Kidney tubule cell (primary cell): ENCODE data around the gene SYTL1.

Experiments used
- DNase-seq: peaks from one replicate; pipeline ENCODE4 v3.0.0-alpha.2; 2018; ENCODE audit warnings: low spot score

The SYTL1 gene

GRCh38 chr1:27364696-27365371, 23.0 kb downstream of the SYTL1 start:
- no peak for DNase-seq

GRCh38 chr1:27365372-27366112, 23.7 kb downstream of the SYTL1 start:
- DNase-seq: peak; percentile 87

GRCh38 chr1:27366113-27366410, 24.2 kb downstream of the SYTL1 start:
- DNase-seq: peak; percentile 79

DNA sequence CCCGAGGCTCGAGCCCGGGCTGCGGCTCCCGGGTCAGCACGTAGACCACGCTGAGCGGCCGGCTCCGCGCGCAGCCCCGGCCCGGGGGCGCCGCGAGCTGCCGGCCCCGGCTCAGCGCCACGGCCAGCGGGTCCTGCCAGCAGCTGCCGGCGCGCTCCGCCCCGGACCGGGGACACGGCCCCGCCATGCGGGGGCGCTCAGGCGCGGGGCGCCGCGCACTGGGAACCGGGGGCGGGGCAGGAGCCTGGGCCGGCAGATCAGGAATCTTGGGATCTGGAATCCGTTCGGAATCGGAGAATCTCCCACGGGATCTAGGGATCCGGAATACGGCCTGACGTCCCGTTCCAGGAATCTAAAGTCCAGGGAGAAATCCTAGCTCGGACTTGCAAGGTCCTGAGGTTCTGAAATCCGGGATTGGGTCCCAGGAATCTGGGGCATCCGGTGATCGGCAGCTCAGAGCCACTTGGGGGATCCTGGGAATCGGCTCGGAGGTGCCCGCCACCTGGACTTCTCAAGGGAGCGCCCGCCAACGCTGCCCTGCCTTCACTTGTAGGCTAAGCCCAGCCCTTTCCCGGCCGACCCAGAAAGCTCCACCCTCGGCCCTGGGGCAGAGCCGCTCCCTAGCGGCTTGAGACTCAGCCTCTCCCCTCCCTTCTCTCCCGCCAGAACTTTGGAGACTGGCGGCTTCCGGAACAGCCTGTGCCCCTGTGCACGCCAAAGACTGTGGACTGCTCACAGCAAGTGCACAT, 24.8 kb downstream of the SYTL1 start, which contains the start of gene MAP3K6:
Gene MAP3K6, minus strand, starts transcription at position 551 of the 749 bp plus-strand sequence. Its CDS starts 364 bp downstream, at position 187.
- peak; percentile 82 for DNase-seq

DNA sequence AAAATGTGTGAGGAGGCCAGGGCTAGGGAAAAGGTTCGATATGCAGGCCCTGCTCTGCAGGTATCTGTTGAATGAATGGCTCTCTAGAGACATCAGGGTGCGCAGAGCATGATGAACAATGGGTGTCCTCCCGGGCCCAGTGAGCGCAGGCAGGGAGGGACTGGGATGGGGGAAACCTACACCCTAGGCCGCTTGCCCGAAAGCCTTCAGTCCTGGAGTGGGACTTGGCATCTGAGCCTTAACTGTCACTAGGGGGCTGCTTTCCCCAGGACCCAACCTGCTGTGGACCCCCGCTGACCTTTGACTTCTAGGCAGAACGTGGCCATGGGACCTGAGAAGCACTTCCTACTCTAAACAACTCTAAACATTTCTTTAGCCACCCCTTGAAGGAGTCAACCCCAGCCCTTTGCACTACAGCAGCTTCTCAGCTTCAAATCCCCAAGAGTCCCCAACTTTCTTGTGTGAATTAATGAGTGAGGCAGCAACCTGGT, 25.4 kb downstream of the SYTL1 start:
- DNase-seq: no peak

GRCh38 chr1:27368869-27369582, 27.2 kb downstream of the SYTL1 start:
- DNase-seq: no peak

DNA sequence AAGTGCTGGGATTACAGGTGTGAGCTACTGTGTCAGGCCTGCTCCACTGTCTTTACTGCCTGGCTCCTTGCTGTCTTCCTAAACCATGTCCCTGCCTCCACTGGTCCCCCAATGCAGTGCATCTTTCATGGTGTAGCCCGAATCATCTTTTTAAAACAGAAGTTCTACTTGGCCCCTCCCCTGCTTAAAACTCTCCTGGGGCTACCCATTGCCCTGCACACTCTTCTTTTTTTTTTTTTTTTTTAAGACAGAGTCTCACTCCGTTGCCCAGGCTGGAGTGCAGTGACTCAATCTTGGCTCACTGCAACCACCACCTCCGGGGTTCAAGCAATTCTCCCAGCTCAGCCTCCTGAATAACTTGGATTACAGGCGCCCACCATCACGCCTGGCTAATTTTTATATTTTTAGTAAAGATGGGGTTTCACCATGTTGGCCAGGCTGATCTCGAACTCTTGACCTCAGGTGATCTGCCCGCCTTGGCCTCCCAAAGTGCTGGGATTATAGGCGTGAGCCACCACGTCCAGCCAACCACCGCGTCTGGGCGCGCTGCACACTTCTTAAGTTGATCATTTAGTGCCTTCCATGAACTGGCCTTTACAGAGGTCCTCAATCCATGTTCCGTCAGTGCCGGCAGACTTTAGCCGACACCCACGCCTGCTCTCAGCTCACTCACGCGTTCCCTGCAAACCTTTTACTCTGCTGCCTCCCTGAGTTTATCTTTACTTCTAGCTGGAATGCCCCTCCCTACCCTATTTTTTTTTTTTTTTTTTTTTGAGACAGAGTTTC, 30.4 kb downstream of the SYTL1 start:
- DNase-seq: peak; percentile 73

DNA sequence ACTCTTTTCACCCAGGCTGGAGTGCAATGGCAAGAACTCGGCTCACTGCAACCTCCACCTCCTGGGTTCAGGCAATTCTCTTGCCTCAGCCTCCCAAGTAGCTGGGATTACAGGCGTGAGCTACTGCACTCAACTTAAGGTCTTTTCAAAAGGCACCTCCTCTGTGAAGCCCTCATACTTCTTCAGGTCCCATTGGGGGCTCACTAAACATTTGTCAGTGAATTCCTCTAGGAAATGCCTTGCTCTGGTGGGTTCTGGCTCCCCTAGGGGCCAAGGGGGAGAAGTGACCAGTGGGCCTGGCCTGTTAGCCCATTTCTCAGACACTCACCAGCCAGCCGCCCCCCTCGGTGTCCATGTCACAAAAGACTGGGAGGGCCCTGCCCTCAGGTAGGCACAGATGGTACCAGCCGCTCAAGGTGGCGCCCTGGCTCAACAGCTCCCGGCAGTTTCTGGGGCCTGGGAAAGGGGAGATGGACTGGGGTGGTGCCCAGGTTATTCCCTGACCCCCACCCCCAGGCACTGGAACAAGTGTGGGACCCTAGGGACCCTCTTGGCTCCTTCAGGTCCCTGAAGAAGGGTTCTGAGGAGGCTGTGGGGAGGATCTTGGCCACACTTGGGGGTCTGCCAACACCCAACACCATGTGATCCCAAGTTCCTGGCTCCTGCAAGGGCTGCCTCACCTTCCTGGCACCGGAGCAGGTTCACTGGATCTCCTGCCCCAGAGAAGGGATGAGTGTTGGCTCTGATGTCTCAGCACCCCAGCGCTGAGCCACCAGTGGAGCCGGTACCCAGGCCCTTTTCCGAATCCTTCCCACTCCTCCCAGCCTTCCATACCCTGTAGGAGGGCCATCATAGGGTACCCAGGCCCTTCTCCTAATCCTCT, 31.2 kb downstream of the SYTL1 start:
- peak; percentile 28 for DNase-seq

- no peak for DNase-seq
Observed at GRCh38 chr1:27374362-27375086, 32.7 kb downstream of the SYTL1 start, which contains the start of gene FCN3. Gene FCN3 (minus strand): TSS chr1:27374824. CDS start chr1:27374818, 6 bp downstream.

DNA sequence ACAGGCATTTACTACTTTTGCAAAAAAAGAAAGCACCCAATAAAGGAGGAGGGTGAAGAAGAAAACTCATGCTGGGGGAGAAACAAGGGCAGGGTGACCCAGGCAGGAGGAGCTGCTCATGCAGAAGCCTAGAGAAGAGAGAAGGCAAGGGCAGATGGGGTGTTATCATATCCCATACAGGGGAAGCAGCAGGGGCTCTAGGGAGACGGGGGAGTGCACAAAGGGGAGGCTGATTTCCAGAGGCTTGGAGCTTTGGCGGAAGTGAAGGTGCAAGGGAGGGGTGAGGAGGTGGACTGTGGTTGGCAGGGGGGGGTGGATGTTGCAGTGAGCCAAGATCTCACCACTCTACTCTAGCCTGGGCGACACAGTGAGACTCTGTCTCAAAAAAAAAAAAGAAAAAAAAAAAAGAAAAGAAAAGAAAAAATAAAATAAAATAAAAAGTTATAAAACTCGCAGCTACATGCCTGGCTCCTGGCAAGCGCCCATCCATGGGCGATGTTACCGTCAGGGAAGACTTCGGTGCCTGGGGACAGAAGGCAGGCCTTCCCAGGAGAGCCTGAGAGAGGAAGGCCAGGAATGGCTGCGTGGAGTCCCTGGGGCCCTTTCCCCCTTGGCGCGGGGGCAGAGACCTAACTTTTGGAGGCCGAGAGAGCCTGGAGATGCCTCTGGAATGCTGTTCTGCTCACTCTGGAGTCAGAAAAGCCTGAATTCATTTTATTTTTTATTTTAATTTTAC, 36.1 kb downstream of the SYTL1 start:
- no peak for DNase-seq

- DNase-seq: no peak
Observed at GRCh38 chr1:27379564-27380122, 37.8 kb downstream of the SYTL1 start.

DNA sequence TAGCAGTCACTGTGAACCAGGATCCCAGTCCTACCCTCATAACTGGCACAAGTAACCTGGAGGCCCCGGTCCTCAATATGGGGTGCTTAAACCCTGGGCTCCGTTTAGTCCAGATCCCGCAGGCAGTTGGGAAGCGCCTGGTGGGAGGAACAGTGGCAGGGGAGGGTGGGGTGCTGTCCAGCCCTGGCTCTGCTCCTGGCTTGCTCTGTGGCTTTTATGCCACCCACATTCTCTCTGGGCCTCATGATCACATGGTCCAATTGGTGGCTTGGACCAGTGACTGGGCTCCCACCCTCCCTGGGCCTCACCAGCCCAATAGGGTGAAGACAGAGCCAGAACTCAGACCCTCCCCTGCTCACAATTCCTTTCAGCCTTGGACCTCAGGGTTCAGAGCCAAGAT, 38.4 kb downstream of the SYTL1 start:
- no peak for DNase-seq

DNA sequence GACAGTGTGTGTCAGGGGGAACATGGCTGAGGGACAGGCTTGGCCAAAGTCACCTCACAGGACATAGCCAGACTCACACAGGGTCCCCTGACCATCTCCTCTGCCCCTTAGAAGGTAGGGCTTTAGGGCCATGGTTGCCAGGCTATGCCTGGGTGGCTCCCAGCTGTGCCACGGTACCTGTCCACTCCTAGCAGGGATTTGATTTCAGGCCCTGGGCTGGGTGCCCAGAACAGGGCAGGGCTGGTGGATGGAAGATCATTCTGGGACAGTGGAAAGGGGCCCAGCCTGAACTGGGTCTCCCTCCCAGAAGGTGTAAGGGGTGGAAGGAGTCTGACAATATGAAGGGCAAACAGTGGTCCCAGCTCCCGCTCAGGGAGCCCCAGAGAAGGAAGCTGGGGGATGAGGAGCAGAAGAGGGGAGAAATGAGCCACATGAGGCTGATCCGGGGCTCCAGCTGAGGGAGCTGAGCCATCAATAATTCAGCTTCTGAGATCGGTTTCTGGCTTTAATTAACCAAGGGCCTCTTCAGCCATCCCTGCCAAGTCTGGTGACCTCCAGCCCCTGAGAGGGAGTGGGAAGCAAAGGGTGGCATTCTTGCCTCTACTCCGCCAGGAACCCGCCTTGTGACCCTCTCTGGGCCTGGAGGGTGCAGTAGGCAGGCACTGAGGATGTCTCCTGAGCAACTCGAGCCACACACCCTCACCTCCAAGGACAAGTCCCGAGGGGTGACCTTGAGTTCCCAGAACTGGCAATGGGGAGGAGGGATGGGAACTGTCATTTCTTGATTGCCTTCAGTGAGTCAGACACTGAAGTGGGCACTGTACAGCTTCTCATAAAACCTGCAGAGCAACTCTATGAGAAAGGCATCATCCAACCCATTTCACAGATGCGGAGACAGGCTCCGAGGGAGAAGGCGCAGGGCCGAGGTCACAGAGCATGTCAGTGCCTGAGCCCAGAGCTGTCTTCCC, 39.2 kb downstream of the SYTL1 start:
- DNase-seq: no peak

DNA sequence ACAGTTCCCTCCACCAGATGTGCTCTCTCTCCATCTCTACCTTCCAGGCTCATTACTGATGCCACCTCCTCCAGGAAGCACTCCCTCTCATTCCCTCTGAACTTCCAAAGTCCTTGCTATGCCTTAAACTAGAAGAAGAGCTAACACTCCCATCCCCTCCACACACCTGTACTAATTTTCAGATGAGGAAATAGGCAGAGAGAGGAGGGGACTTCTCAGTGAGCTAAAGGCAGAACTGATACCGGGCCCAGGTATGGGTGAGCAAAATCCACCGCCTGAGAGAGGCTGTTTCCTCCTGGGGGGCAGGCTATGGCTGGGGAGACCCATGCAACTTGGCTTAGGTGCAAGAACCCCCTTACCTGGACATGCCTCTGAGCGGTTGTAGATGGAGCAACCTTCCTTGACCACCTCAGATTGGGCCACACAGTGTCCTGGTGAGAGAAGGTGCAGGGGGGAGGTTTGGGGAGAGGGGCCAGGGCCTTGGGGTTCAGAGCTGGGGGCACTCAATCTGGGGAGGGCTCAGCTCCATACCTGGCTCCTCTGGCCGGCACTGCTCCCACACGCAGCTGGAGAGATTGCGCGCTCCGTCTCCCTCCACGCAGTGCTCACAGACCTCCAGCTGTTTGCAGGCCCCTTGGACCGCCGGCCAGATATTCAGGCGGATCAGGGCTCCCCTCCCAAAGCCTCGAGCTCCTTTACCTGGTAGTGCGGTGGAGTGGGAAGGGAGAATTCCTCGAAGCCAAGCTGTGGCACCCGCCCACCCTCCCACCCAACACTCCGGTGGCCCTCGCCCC, 40.3 kb downstream of the SYTL1 start:
- no peak for DNase-seq

DNA sequence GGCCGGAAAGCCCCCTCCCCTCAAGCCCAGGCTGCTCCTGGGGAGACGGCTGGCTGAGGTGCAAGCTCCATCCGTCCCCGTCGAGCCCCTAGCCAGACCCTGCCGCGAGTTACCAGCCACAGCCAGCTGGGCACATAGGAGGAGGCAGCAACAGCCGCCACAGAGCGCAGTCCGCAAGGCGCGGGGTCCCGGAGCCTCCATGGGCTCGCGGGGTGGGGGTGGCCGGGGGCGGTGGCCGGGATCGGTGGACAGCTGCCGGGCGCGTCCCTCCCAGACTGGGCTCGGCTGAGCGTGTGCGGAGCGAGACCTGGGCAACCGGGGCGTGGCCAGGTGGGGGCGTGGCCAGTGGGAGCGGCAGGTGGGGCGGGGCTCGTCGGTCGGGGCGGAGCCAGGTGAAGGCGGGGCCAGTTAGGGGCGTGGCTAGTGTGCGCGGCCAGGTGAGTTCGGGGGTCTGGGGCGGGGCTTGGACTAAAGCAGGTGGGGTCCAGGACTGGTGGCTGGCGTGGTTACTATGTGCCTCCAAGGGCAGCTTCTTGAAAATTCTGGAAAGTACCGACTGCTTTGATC, 41.3 kb downstream of the SYTL1 start, which contains the start of gene CD164L2:
Gene CD164L2, minus strand, starts transcription at position 295 of the 567 bp plus-strand sequence. Its CDS starts 94 bp downstream, at position 201.
- peak; percentile 42 for DNase-seq

DNA sequence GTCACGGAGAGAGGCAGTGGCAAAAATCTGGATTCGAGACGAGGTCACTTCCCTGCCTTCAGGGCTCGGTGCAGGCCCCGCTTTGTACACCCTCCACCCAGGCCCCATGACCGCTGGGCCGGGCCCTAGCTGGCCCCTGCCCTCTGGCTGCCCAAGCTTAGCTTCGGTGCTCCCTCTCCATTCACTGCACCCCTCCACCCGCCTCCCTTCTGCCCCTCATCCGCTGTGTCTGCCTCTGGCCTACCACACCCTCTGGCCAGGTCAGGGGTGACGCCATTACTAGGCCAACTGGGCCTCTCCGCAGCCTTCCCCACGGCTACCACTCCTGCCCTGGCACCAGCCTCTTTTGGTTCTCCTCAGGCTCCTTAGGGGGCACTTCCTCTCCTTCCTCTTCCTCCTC, 41.8 kb downstream of the SYTL1 start:
- DNase-seq: no peak
